Mesenteric fat pad (tissue), 1 donor: ENCODE data around the gene RPS6KA4. TPM values are rescaled to one million over a fixed set of nuclear protein-coding genes. Genes with fewer than 3 reads are reported as not detected.

Experiments
- DNase-seq: peaks from one replicate; pipeline ENCODE4 v3.0.0-alpha.2; 2020; ENCODE audit warnings: low spot score
- total RNA-seq: library from RNA; stranded (reverse); fragmentation: NEBNext Ultra II Directional; extraction: Animal tissue kit (Norgen Biotek cat#: 25700); gene quantifications from one replicate; pipeline ENCODE4 v1.2.1, GENCODE V29; 2021
- donor health status: DM: yes; HTN: yes; CAD: no.

The RPS6KA4 gene
- total RNA-seq, 1 donor from 2014 or later = 26.1 TPM

DNA sequence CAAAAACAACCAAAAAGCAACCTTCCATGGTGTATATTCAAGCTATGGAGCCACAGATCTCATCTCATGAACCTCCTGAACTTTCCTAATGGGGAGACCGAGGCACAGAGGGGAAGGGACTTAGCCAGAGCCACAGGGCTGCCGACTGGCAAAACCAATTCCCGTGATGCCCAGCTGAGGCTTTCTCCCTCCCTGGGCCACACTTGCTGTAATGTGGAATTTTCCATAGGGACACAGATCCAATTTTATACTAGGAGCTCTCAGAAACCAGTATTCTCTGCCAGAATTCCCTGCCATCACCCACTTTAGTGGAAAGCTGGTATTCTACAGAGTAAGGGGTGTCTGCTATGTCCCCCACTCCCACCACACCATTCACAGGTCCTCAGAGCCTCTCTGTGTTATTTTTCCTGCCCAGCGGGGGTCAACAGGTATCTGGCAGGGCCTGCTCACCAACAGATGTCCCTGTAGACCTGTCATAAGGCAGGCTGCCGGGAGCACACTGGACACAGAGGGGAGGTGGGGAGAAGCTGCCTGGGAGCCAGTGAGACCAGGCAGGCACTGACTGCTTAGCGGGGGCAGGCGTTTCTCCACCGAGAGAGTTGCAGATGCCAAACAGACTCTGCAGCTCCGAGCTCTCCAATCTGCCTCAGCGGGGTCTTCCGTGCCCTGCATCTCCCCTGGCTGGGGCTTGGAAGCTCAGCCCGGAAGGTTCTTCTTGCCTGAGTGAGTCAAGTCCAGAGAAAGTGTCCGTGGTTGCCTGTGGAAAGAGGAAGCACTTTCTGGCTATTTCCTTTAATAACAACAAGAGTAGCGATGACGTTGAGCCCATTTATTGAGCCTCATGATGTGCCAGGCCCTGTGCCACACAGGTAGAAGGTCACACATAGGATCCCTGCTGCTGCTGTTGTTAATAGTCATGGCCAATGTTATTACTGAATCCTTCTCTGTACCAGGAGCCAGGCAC is 26.3 kb downstream of the RPS6KA4 start:
- no peak for DNase-seq

DNA sequence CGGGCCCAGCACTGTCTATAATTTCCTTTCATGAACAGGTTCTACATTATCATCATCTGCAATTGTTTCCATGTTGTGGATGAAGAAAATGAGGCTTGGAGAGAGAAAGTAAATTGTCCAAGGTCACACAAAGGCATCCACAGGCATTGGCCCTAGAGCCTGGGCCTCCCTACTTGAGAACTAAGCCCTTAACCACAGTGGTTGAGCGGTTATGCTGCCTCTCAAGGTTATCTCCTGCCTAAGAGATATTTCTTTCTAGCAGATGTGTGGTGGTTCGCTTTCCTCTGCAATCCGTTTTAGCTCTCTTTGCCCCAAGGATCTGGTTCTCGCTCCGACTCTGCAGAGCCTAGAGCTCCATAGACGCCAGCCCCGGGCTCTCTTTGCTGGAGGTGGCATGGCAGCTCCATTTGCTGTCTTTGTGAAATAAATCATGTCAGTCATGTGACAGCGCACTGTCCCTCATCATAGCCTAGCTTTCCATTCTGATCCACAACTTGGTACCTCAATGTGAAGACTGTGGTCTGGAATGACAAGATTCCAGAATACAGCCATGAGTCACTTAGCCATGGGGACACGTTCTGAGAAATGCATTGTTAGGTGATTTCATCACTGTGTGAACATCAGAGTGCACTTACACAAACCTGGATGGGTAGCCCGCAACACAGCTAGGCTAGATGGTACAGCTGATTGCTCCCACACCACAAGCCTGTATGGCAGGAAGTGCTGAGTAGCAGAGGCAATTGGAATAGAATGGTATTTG is 27.2 kb downstream of the RPS6KA4 start:
- DNase-seq = no peak

DNA sequence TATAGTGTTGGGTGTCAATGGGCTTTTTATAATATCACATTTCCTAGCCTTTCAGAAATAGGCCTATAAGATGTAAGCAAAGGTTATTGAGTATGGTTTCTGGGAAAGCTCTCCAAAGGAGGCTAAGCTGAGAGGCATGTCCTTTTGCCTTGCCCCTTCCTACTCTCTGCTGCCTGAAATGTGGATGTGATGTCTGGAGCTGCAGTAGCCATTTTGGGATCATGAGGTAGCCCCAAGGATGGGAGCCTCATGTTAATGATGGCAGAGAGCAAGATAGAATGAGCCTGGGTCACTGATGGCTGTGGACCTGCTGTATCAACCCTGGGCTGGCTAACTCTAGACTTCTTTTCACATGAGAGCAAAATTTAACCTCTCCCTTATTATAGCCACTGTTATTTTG is 29.0 kb downstream of the RPS6KA4 start:
- no peak for DNase-seq

DNA sequence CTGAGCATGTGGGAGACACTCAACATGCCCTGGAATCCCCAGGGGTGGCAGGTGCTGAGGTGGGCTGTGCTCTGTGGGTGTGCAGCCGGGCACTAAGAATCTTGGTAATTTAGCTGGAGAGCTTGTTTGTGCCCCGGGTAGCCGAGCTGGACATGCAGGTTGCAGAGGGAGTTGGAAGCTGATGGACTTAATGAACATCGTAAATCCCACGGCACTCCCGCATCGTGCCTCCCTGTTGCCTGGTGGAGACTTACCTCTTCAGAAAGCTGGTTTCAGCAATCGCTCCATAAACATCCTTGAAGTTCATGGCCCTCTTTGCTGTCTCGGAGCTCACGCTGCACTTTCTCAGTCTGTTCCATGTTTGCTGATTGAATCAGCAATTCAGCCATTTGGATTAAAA is 29.9 kb downstream of the RPS6KA4 start:
- DNase-seq = no peak

DNA sequence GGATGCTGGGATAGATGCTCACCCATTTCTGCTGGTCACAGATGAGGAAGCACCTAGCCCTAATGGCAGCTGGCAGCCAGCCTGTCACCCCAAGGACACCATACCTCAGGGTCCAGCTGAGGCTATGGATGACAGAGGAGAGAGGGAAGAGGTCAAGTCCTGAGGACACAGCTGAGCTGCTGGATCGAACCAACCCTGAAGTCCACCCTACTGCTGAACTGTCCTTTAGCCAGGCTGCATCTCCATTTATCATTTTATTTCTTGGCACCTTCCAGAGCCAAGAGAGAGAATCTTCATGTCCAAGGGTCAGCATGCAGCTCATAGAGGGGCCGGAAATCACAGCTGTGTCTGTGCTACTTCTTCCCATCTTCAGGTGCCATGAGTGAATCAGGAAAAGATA is 30.9 kb downstream of the RPS6KA4 start:
- DNase-seq = no peak

DNA sequence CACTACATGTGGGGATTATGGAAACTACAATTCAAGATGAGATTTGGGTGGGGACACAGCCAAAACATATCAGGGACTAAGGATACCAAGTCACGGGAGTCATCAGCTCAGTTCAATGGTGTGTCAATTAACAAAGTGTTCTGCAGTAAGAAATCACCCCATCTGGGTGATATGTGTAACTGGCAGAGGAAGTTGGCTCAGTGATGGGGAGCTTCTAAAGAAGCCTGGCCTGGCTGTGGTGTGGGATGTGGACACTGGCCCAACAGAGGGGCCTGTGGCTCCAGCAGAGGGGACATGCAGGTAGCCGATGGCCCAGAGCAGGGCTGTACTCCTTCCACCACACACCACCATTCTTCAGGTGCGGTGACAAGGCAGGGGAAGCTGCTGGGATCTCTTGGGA is 31.6 kb downstream of the RPS6KA4 start:
- no peak for DNase-seq

DNA sequence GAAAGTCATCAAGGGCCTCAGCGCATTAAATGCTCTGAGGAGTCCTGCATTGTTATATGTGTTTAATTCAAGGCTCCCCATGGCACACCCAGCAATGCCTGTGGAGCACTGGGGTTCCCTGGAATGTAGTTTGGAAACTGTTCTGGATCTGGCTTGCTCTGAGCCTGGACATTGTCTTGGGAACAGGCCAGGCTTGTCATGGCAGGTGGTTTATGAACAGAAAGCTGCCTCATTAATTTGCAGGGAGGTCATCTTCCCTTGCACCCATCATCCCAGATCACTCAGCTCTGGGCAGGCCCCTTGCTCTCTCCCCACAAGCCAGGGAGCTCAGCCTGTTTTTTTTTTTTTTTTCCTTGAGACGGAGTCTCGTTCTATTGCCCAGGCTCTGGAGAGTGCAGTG is 32.9 kb downstream of the RPS6KA4 start:
- no peak for DNase-seq

DNA sequence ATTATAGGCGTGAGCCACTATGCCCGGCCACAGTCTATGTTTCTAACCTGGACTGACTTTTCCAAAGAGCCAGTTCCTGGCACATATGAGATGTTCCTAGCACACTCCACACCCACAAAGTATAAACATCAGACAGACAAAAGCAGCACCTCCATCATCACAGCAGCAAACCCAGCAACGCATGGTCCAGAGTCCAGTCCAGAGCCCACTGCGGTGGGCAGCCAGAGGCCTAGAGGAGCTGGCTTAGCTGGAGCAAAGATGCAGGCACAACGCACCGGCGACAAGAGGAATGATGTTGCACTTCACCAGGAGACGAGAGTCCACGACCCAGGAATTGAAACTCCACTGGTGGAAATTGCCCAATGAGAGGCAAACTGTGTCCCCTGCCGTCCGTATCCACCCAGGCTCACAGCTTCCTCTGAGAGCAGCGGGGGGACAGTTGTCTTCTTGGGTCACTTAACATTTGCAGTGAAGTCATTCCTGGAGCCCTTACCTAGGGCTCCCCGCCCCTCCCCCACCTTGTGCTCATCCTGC is 36.6 kb downstream of the RPS6KA4 start:
- DNase-seq = no peak

DNA sequence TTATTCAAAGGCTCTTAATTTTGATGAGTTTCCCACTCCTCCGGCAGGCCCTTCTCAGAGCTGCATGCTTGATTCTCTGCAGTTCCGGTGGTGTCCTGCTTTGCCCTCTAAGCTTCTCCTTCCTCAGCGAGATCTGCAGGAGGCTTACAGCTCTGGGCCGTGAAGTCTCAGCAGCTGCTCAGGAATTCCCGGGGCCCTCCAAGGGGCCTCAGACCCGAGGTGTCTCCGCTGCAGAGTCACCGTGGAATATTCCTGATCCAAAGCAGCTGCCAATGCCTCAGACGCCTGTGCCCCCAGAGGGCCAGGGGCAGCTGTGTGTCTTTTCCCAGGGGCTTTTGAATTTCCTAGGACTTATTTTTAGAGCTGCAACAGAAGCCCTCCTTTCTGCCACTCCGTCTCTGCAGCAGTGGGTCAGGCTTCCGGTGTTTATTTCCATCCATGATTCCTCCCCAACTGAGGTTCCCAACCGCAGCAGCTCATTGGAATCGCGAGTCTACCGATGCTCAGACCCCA is 37.2 kb downstream of the RPS6KA4 start:
- DNase-seq = no peak

DNA sequence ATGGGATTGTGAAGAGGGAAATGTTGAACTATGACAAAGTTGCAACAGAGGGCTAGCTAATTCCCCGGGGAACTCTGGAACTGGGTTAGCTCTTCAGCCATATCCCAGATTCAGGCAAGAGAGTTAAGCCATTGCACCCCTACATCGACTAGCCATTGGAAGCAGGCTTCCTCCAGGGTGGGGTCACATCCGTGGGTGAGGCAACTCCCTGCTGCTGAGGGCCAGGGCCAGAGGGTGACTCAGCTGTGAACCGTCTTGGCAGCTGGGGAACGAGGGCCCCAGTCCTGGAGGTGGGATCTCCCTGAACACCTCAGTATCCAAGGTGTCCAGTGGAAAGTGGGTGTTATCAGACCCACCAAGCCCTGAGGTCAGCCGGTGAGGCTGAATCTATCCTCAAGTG is 41.1 kb downstream of the RPS6KA4 start:
- no peak for DNase-seq

DNA sequence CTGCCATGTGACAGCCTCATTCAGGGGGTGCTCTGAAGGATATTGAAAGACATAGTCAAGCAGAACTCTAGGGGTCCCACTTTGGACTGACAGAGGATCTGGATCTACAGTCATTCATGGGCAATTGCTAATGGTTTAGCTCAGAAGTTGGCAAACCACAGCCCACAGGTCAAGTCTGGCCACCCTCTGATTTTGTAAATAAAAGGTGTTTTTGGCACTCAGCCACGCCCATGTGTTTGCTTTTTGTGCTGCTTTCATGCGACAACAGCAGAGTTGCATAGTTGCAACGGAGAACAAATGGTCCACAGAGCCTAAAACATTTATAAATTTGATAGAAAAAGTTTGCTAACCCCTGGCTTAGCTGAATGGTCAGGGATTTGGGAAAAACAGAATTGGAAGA is 41.7 kb downstream of the RPS6KA4 start:
- no peak for DNase-seq

DNA sequence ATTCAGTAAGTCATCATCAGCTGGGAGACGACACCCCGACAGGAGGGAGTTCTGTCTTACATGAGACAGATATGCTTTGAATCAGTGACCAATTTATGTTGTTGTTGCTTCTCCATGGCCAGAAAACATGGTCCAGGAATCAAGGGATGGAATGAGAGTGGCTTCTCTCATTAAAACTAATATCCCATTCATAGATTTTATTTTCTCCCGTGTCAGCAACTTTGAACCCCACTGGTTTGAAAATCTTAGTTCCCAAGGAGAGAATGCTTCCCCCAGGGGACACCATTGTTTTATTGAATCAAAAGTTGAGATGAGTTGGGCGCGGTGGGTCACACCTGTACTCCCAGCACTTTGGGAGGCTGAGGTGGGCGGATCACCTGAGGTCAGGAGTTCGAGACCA is 42.8 kb downstream of the RPS6KA4 start:
- DNase-seq = no peak

DNA sequence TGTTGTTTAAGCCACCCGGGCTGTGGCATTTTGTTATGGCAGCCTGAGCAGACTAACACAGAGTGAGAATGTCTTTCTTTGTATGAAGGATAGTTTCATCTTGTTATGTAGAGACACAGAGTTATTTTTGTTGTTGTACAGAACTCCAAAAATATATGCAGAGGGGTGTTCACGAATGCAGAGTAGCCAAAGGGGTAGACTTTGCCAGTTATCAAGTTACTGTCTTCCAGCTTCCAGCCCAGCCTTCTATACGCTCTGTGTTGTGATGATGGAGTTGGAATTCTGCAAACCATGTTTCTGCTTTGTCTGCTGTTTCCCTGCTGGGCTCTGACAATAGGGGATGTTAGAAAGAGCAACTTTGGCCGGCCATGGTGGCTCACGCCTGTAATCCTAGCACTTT is 44.1 kb downstream of the RPS6KA4 start:
- no peak for DNase-seq

DNA sequence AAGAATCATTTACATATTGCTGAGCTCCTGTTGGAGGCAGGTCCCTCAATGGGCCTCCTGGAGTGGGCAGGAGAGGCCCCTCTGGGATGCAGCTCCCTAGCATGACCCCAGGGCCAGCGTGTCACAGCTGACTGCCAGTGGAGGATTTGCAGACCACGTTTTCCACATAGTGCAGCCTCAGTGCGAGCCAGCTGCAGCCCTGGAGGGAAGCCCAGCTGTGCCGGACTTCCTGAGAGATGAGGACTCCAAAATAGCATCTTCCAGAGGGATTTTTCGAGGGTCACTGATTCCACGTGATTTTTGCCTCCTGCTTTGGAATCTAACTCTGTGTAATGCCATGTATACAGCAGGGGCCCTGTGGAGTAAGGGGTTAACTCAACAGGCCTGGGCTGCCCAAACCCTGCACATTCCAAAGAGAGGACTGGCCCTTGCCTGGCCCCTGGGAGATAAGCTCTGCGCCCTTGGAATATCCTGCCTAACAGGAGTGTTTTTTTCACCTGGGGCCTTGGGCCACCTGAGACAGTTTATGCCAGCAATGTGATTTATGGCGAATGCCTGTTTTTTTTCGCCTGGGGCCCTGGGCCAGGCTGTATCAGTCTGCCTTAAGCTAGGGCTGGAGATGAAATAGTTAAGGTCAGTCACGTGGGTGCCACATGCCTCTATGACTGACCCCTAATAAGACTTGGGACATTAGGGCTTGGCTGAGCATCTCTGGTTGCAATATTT is 47.4 kb downstream of the RPS6KA4 start:
- no peak for DNase-seq

DNA sequence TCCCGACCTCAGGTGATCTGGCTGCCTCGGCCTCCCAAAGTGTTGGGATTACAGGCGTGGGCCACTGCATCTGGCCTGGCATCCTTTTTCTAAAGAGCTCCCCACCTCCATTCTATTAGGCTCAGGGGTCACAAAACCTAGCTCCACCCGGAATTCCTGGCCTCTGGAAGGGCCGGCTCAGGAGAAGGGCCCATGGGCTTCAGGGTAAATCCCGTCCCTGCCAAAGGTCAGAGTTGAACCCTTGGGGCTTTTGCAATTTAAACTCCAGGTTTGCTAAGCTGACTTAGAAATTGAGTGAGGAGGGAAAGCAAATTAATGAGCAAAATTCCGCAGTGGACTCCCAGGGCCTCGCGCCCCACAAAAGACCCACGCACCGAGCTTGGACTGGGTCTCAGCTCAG is 48.3 kb downstream of the RPS6KA4 start:
- no peak for DNase-seq

DNA sequence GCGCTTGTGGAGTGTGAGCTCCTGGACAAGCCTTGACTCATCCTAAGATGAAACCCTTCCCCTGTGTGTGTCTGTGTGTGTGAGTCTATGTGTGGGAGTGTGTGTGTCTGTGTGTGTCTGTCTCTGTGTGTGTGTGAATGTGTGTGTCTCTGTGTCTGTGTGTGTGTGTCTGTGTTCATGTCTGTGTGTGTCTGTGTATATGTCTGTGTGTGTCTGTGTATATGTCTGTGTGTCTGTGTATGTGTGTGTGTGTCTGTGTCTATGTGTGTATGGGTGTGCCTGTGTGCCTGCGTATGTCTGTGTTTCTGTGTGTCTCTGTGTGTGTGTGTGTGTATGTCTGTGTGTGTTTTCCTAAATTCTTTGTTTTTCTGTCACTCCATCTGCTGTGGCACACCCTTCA is 48.7 kb downstream of the RPS6KA4 start:
- DNase-seq = no peak

DNA sequence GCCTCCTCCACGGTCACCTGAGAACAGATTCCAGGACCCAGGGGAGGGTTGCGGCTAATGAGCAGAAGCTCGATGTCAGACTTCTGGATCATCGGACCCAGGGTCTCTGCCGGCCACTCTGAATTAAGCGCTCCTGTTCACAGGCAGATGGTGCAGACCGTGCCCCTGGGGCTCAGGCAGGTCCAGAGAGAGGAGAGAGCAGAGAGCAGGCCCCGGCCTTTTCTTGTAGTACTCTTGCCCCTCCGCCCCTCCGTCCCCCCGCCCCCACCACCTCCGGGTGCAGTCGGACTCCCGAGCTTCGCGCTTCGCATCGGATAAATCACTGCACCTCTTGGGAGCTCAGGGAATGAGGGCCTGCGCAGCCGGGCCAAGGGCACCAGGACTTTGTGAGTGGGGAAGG is 50.3 kb downstream of the RPS6KA4 start:
- no peak for DNase-seq

DNA sequence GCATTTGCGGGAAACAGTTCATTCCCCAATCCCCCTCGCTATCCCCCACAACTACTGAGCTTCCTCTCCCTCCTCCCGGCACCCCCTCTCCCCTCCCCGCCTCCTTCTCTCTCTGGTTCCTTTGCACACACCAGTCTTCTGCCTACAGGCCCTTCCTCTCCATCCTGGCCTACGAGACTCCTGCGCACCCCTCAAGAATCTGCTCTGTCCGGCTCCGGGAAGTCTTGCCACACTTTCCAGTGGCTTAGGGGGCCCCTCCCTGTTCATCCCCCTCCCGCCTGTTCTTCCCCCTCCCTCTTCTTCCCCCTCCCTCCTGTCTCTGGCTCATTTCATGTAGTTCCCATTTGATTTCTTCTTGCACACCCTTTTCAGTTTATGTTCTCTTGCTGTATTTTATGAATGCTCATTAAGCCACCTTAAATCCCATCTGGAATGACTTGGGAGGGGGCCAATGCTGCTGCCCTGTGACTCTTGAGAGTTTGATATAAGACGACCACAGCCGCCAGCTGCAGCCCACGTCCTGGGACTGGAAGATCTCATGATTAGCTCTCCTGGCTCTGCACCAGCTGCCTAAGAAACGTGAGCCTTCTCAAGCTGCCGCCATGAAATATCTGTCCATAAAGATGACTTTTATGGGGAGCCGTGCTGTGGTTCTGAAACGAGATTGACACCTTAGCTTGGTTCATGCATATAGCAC is 50.9 kb downstream of the RPS6KA4 start:
- no peak for DNase-seq

DNA sequence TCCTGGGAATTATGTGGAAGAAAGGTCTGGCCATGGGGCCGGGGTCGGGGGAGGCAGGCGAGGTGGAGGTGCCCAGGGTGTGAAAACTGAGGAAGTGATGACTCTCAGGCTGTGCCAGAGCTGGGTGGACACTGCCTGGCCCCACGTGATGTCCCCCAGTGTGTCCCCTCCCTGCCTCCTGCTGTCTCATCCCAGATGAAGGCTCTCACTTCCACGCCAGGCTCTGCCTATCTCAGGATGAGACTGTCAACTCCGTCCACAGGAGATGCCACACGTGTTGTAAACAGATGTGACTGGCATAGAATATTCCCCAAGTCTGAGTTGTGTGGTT is 51.4 kb downstream of the RPS6KA4 start:
- DNase-seq = no peak

DNA sequence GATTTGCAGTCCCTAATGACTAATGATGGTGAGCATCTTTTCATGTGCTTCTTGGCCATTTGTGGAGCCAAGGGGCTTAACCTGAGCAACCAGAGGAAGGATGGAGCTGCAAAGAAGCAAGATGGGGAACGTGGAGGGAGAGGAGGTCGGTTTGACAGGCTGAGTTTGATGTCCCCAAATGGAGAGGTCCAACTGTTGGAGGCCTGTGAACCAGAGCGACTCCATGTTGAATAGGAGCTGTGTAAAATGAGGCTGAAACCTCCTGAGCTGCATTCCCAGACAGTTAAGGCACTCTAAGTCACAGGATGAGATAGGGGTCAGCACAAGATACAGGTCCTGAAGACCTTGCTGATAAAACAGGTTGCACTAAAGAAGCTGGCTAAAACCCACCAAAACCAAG is 54.5 kb downstream of the RPS6KA4 start:
- DNase-seq = no peak

DNA sequence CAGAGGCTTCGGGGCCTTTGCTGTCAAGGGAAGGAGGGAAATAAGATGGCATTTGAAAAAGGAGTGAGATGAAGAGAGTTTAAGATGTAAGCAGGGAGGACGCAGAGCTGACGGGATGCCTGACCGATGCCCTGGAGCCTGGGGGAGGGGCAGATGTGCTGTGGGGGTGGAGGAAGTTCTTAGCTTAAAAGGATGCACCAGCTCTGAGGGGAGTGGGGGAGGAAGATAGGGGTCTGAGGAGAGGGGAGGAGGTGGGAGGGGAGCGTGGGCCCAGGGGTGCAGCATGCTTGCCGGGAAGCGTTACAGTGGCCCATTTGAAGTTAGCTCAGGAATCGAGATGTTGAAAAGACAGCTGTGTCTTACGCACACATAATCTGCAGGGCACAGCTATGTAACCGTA is 56.3 kb downstream of the RPS6KA4 start:
- no peak for DNase-seq
